ENCODE results near the gene RUNX2. TPM values are rescaled to one million over a fixed set of nuclear protein-coding genes. Genes with fewer than 3 reads are reported as not detected.

The RUNX2 gene
- total and polyA plus RNA-seq, 10 of the 15 experiments (the other 5 are each of a cell fraction or from before 2014, with no cell fraction given) = 0.01 to 0.77 (median 0.15) TPM; not detected in 3

DNA sequence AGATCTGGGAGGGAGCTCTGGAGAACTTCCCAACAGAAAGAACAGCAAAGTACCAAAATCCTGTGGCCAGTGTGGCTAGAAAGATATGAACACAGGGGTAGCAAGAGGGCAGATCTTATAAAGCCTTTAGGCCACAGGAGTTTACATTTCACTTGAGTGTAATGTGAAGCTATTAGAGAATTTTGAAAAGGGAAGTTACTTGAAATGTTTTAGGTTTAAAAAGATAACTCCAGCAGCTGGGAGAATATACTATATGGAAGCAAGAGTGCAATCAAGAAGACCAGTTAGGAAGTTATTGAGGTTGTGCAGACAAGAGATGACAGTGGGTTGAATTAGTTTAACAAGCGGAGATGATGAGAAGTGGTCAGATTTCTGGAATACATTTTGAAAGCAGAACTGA is 41.7 kb downstream of the RUNX2 start:
- no TSS peak for BruUV-seq (replicated peaks)
- TF ChIP-seq TCF3 (IDR thresholded peaks at IDR 0.05; ENCODE audit: borderline replicate concordance, insufficient read depth, low read depth, low read length) (no peak), RBBP5 (conservative IDR thresholded peaks at IDR 0.05) (no peak), ZBED1 (IDR thresholded peaks at IDR 0.05; ENCODE audit: borderline replicate concordance) (no peak), MXI1 (IDR thresholded peaks at IDR 0.05; ENCODE audit: low read depth, low read length) (no peak), LARP7 (IDR thresholded peaks at IDR 0.05) (no peak), BACH1 (IDR thresholded peaks at IDR 0.05; ENCODE audit: borderline replicate concordance) (no peak), ZNF622 (IDR thresholded peaks at IDR 0.05) (no peak), ETV6 (conservative IDR thresholded peaks at IDR 0.05 in 1 of 2, IDR thresholded peaks at IDR 0.05 in 1 of 2; ENCODE audit: borderline replicate concordance in 1 of 2, low read depth in 1 of 2) (no peak), PML (IDR thresholded peaks at IDR 0.05; ENCODE audit: low read length) (no peak), ZZZ3 (IDR thresholded peaks at IDR 0.05; ENCODE audit: control insufficient read depth, insufficient read length, low read depth) (no peak)
- TF ChIP-seq, protein P1, sequence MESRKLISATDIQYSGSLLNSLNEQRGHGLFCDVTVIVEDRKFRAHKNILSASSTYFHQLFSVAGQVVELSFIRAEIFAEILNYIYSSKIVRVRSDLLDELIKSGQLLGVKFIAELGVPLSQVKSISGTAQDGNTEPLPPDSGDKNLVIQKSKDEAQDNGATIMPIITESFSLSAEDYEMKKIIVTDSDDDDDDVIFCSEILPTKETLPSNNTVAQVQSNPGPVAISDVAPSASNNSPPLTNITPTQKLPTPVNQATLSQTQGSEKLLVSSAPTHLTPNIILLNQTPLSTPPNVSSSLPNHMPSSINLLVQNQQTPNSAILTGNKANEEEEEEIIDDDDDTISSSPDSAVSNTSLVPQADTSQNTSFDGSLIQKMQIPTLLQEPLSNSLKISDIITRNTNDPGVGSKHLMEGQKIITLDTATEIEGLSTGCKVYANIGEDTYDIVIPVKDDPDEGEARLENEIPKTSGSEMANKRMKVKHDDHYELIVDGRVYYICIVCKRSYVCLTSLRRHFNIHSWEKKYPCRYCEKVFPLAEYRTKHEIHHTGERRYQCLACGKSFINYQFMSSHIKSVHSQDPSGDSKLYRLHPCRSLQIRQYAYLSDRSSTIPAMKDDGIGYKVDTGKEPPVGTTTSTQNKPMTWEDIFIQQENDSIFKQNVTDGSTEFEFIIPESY (IDR thresholded peaks at IDR 0.05) = no peak
- TF ChIP-seq, protein P2, sequence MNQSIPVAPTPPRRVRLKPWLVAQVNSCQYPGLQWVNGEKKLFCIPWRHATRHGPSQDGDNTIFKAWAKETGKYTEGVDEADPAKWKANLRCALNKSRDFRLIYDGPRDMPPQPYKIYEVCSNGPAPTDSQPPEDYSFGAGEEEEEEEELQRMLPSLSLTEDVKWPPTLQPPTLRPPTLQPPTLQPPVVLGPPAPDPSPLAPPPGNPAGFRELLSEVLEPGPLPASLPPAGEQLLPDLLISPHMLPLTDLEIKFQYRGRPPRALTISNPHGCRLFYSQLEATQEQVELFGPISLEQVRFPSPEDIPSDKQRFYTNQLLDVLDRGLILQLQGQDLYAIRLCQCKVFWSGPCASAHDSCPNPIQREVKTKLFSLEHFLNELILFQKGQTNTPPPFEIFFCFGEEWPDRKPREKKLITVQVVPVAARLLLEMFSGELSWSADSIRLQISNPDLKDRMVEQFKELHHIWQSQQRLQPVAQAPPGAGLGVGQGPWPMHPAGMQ (IDR thresholded peaks at IDR 0.05; ENCODE audit: borderline replicate concordance) = no peak
- no peaks in the 10 kb centered on the region for H3K79me2 ChIP-seq (ENCODE audit: control insufficient read depth, insufficient read depth, low read length)
- ChIA-PET CTCF (interaction anchor here (1.0 kb wide), 1 partner anchor 8 kb away, joined by 4 read pairs; the partner anchor contains the start of gene SUPT3H), SMC1A (ENCODE audit: uncharacterized antibody, unreplicated experiment) (no interaction called here), POLR2A (no interaction called here), RAD21 (ENCODE audit: unreplicated experiment) (no interaction called here)
- intact Hi-C loops (cut with micrococcal nuclease; ENCODE audit: unreplicated experiment) (loop anchor here (10.0 kb wide), 2 partner anchors 215 to 345 kb away; no protein-coding TSS in a partner anchor), in situ Hi-C loops (cut with MboI) (no loop called here)
- no peaks in the 10 kb centered on the region for H3K4me1 ChIP-seq (ENCODE audit: control insufficient read depth, insufficient read depth, low read length)
- FAIRE-seq (no peak), ATAC-seq (no peak), DNase-seq (ENCODE audit: low read depth, low spot score) (no peak)
- H2AFZ ChIP-seq (ENCODE audit: control insufficient read depth, low read depth, low read length) = no peak overlapping the region
- no peak overlapping the region for H3K9ac ChIP-seq (ENCODE audit: control insufficient read depth, insufficient read depth, low read length)
- H3K9me3 ChIP-seq (replicated peaks; ENCODE audit: control insufficient read depth, insufficient read depth, low read length) = no peaks in the 10 kb centered on the region
- WGBS (ENCODE audit: insufficient coverage, insufficient replicate concordance, low lambda C conversion rate, missing lambda C conversion rate) = 100% methylated on average over 1 of the region's 1 CpG
- no peaks in the 10 kb centered on the region for H3K27me3 ChIP-seq (replicated peaks in 1 of 2; ENCODE audit: control insufficient read depth in 2 of 2, insufficient read depth in 2 of 2, low read length in 1 of 2)
- no peak overlapping the region for H3K4me3 ChIP-seq
- no peaks in the 10 kb centered on the region for H3K36me3 ChIP-seq (ENCODE audit: control insufficient read depth in 2 of 2, insufficient read depth in 2 of 2, low read length in 1 of 2)
- no peak overlapping the region for H3K4me2 ChIP-seq (ENCODE audit: control insufficient read depth, insufficient read depth)
- no peak overlapping the region for H3K27ac ChIP-seq (ENCODE audit: control insufficient read depth, insufficient read depth)
- H4K20me1 ChIP-seq (ENCODE audit: control insufficient read depth, insufficient read depth) = no peaks in the 10 kb centered on the region
